DND-41 (cell line): ENCODE data around the gene PRMT6.

Experiments
- EZH2 ChIP-seq: IDR thresholded peaks from 3 replicates; pipeline ENCODE4 v1.6.1; 2012; ENCODE audit warnings: borderline replicate concordance, low read depth, mild to moderate bottlenecking, moderate library complexity, low read length, inconsistent platforms; ENCODE audit not compliant: severe bottlenecking
- TF ChIP-seq, protein P1 (sequence below): IDR thresholded peaks from 2 replicates; pipeline ENCODE4 v1.5.1; 2012; ENCODE audit warnings: borderline replicate concordance, low read length, moderate library complexity, mild to moderate bottlenecking; ENCODE audit not compliant: poor library complexity, severe bottlenecking; ENCODE audit errors: extremely low read depth

- TF ChIP-seq, protein P1, sequence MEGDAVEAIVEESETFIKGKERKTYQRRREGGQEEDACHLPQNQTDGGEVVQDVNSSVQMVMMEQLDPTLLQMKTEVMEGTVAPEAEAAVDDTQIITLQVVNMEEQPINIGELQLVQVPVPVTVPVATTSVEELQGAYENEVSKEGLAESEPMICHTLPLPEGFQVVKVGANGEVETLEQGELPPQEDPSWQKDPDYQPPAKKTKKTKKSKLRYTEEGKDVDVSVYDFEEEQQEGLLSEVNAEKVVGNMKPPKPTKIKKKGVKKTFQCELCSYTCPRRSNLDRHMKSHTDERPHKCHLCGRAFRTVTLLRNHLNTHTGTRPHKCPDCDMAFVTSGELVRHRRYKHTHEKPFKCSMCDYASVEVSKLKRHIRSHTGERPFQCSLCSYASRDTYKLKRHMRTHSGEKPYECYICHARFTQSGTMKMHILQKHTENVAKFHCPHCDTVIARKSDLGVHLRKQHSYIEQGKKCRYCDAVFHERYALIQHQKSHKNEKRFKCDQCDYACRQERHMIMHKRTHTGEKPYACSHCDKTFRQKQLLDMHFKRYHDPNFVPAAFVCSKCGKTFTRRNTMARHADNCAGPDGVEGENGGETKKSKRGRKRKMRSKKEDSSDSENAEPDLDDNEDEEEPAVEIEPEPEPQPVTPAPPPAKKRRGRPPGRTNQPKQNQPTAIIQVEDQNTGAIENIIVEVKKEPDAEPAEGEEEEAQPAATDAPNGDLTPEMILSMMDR = no peak
- TF ChIP-seq EZH2 = no peak
Observed at GRCh38 chr1:107010582-107010981, 45.9 kb upstream of the PRMT6 start.
